ENCODE measurements around the gene C1QC. TPM values are rescaled to one million over a fixed set of nuclear protein-coding genes. Genes with fewer than 3 reads are reported as not detected.

Gene C1QC
- total and polyA plus RNA-seq, 2 of the 8 experiments (the other 6 are each of a cell fraction or from before 2014, with no cell fraction given) = not detected

DNA sequence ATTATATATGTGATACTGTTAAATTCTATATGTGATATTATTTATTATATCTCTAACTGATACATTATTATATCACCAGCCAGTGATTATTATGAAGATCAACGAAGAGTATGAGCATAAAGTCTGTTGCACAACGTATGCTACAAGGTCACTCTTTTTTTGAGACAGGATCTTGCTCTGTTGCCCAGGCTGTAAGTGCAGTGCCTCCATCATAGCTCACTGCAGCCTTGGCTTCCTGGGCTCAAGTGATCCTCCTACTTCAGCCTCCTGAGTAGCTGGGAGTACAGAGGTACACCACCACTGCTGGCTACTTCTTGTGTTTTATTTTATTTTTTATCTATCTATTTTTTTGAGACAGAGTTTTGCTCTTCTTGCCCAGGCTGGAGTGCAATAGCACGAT is 53.2 kb downstream of the C1QC start (continued):
- TF ChIP-seq FOSL1 (IDR thresholded peaks at IDR 0.05; ENCODE audit: insufficient read depth, low read depth, low read length) (no peak), RFX5 (IDR thresholded peaks at IDR 0.05; ENCODE audit: borderline replicate concordance, low read depth, low read length) (no peak), PHF8 (conservative IDR thresholded peaks at IDR 0.05; ENCODE audit: low read depth, low read length) (no peak), SP2 (IDR thresholded peaks at IDR 0.05; ENCODE audit: low read length) (no peak), POU5F1 (IDR thresholded peaks at IDR 0.05; ENCODE audit: low read depth, low read length) (no peak), CTBP2 (IDR thresholded peaks at IDR 0.05; ENCODE audit: borderline replicate concordance, insufficient read depth, insufficient read length, low read length) (no peak)
- TF ChIP-seq, protein P1, sequence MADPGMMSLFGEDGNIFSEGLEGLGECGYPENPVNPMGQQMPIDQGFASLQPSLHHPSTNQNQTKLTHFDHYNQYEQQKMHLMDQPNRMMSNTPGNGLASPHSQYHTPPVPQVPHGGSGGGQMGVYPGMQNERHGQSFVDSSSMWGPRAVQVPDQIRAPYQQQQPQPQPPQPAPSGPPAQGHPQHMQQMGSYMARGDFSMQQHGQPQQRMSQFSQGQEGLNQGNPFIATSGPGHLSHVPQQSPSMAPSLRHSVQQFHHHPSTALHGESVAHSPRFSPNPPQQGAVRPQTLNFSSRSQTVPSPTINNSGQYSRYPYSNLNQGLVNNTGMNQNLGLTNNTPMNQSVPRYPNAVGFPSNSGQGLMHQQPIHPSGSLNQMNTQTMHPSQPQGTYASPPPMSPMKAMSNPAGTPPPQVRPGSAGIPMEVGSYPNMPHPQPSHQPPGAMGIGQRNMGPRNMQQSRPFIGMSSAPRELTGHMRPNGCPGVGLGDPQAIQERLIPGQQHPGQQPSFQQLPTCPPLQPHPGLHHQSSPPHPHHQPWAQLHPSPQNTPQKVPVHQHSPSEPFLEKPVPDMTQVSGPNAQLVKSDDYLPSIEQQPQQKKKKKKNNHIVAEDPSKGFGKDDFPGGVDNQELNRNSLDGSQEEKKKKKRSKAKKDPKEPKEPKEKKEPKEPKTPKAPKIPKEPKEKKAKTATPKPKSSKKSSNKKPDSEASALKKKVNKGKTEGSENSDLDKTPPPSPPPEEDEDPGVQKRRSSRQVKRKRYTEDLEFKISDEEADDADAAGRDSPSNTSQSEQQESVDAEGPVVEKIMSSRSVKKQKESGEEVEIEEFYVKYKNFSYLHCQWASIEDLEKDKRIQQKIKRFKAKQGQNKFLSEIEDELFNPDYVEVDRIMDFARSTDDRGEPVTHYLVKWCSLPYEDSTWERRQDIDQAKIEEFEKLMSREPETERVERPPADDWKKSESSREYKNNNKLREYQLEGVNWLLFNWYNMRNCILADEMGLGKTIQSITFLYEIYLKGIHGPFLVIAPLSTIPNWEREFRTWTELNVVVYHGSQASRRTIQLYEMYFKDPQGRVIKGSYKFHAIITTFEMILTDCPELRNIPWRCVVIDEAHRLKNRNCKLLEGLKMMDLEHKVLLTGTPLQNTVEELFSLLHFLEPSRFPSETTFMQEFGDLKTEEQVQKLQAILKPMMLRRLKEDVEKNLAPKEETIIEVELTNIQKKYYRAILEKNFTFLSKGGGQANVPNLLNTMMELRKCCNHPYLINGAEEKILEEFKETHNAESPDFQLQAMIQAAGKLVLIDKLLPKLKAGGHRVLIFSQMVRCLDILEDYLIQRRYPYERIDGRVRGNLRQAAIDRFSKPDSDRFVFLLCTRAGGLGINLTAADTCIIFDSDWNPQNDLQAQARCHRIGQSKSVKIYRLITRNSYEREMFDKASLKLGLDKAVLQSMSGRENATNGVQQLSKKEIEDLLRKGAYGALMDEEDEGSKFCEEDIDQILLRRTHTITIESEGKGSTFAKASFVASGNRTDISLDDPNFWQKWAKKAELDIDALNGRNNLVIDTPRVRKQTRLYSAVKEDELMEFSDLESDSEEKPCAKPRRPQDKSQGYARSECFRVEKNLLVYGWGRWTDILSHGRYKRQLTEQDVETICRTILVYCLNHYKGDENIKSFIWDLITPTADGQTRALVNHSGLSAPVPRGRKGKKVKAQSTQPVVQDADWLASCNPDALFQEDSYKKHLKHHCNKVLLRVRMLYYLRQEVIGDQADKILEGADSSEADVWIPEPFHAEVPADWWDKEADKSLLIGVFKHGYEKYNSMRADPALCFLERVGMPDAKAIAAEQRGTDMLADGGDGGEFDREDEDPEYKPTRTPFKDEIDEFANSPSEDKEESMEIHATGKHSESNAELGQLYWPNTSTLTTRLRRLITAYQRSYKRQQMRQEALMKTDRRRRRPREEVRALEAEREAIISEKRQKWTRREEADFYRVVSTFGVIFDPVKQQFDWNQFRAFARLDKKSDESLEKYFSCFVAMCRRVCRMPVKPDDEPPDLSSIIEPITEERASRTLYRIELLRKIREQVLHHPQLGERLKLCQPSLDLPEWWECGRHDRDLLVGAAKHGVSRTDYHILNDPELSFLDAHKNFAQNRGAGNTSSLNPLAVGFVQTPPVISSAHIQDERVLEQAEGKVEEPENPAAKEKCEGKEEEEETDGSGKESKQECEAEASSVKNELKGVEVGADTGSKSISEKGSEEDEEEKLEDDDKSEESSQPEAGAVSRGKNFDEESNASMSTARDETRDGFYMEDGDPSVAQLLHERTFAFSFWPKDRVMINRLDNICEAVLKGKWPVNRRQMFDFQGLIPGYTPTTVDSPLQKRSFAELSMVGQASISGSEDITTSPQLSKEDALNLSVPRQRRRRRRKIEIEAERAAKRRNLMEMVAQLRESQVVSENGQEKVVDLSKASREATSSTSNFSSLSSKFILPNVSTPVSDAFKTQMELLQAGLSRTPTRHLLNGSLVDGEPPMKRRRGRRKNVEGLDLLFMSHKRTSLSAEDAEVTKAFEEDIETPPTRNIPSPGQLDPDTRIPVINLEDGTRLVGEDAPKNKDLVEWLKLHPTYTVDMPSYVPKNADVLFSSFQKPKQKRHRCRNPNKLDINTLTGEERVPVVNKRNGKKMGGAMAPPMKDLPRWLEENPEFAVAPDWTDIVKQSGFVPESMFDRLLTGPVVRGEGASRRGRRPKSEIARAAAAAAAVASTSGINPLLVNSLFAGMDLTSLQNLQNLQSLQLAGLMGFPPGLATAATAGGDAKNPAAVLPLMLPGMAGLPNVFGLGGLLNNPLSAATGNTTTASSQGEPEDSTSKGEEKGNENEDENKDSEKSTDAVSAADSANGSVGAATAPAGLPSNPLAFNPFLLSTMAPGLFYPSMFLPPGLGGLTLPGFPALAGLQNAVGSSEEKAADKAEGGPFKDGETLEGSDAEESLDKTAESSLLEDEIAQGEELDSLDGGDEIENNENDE (IDR thresholded peaks at IDR 0.05; ENCODE audit: insufficient replicate concordance, low read length) = no peak

Data from H1 (cell line).